Epithelial cell of prostate (primary cell): Measurements from ENCODE around the gene SCN4A.
"Not testable (repeated sequence)": the region's sequence is repeated elsewhere in the genome, so short reads cannot be mapped to it uniquely, and the experiment has no call there.

ENCODE experiments used
- DNase-seq: peaks from one replicate; pipeline ENCODE4 v3.0.0-alpha.2; 2011; ENCODE audit warnings: low read depth, low spot score
- H3K27ac ChIP-seq: fragments of 450-650 bp; 2 replicates; pipeline ENCODE4 v1.5.1; 2017; ENCODE audit warnings: mild to moderate bottlenecking

SCN4A gene

DNA sequence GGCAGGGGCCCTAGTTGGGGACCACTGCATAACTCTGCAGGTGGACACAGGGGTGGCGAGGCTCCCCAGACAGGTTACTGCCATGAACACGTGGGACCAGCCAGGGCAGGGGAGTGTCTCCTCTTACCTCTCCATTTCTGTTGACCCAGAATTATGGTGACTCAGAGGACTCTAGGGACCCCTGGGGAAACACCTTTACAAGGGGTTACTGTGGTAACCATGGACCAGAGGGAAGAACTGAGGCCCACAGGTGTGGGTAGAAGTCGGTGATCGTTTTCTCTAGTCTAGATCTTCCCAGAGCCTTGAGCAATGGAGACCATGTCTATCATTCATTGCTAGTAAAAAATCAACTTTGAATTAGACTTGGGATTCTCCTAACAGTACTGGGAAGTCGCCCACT, 51.9 kb downstream of the SCN4A start:
- not testable (repeated sequence) for DNase-seq, H3K27ac ChIP-seq

DNA sequence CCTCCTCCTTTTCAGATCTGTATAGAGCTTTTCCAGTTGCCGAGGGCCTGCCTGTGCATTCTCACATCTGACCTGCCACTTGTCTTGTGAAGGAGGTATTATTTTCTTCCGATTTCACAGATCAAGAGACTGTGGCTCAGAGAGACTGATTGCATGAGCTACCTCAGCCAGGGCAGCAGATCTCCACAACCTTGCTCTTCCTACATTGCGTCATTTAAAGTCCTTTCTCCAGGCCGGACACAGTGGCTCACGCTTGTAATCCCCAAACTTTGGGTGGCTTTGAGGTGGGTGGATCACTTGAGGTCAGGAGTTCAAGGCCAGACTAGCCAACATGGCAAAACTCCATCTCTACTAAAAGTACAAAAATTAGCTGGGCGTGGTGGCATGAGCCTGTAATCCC, 52.7 kb downstream of the SCN4A start:
- DNase-seq, H3K27ac ChIP-seq: not testable (repeated sequence)

DNA sequence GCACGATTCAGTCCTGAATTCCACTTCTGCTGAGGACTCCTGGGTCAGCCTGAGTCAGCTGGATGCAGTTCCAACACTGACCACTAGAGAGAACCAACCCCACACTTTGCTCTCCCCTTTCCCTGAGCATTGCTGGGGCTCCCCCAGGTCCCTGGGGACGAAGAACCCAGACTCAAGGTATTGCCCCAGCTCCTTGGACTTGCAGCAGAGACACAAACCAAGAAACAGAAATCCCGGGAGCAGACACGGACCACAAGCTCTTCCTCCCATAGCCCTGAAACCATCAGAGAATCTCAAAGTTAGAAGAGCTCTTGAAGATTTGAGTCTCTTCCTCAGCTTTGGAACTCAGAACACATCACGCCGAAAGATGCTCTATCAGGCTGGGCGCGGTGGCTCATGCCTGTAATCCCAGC, 53.4 kb downstream of the SCN4A start:
- H3K27ac ChIP-seq: no peak overlapping the region
- DNase-seq: no peak

DNA sequence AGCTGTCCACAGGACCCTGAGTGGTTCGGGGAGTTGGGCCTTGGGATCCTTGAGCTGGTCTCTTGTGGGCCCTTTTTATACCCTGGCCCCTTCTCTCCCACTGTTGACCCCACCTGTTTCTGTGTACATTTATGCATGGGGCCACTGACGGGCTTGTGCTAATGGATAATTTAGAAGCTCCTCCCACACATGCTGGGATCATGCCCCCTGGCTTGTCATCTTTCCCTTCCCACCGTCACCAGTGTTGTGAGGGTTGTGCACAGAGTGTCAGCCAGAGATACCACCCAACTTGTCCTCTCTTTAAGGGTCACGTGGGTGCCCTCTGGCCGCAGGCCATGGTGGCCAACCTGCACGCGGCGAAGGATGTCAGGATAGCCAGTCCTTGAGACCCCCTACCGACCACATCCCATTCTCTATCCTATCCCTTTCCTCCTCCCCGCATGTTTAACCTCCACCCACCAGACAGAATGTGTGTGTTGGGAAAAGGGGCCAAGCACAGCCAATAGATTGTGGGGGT, 53.9 kb downstream of the SCN4A start, which contains the start of gene GH1:
GH1 (minus strand) TSS at position 51 of the 517 bp plus-strand sequence. CDS start 63 bp downstream, outside the sequence.
- DNase-seq, H3K27ac ChIP-seq: not testable (repeated sequence)

DNA sequence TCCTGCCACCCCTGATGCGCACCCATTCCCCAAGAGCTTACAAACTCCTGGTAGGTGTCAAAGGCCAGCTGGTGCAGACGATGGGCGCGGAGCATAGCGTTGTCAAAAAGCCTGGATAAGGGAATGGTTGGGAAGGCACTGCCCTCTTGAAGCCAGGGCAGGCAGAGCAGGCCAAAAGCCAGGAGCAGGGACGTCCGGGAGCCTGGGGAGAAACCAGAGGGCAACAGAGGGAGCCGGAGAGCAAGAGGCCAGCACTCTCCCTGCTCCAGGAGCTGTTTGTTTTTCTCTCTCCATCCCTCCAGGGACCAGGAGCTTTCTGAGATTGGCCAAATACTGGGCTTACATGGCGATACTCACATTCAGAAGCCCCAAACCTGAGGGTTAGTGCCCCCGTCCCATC, 54.4 kb downstream of the SCN4A start:
- DNase-seq: no peak

DNA sequence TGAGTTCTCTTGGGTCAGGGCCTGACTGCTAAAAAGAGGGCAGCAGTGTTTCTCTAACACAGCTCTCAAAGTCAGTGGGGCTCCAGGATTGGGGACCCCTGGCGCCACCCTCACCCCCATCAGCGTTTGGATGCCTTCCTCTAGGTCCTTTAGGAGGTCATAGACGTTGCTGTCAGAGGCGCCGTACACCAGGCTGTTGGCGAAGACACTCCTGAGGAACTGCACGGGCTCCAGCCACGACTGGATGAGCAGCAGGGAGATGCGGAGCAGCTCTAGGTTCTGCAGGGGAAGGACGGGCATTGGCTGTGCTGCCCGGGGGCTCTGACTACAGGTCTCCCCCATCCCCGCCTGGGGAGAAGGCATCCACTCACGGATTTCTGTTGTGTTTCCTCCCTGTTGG, 55.1 kb downstream of the SCN4A start:
- H3K27ac ChIP-seq: no peak overlapping the region
- no peak for DNase-seq

More for the DNA sequence above, 54.4 kb downstream of the SCN4A start:
- no peak overlapping the region for H3K27ac ChIP-seq

DNA sequence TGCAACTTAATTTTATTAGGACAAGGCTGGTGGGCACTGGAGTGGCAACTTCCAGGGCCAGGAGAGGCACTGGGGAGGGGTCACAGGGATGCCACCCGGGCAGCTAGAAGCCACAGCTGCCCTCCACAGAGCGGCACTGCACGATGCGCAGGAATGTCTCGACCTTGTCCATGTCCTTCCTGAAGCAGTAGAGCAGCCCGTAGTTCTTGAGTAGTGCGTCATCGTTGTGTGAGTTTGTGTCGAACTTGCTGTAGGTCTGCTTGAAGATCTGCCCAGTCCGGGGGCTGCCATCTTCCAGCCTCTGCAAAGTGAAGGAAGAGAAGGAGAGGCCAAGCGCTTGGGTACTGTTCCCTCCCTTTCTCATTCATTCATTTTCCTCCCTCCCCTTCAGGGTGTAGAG, 55.5 kb downstream of the SCN4A start:
- not testable (repeated sequence) for H3K27ac ChIP-seq, DNase-seq

DNA sequence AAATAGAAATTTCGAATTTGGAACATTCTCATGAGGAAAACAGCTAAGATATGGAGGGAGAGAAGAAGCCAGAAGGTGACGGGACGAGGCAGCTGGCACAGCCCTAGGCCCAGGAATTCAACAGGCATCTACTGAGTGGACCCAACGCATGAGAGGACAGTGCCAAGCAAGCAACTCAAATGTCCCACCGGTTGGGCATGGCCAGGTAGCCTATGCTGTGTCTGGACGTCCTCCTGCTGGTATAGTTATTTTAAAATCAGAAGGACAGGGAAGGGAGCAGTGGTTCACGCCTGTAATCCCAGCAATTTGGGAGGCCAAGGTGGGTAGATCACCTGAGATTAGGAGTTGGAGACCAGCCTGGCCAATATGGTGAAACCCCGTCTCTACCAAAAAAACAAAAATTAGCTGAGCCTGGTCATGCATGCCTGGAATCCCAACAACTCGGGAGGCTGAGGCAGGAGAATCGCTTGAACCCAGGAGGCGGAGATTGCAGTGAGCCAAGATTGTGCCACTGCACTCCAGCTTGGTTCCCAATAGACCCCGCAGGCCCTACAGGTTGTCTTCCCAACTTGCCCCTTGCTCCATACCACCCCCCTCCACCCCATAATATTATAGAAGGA, 56.0 kb downstream of the SCN4A start:
- no peak for DNase-seq
- H3K27ac ChIP-seq: no peak overlapping the region

DNA sequence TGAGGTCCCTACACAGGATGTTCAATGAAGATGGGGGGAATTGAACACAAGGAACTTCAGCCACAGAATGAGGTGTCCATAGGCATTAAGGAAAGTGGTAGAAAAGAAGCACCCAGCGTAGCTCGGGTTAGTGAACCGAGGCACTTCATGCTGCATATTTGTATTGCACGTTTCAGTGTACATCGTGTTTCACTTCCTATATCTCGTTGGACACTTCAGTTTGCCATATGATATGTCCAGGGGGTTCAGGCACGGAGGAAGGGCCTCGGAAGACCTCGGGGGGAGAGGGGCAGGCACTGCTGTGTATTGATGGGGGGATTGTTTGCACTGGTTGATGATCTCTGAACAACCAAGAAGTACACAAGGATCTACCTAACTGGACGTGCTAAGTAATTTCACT, 57.0 kb downstream of the SCN4A start:
- DNase-seq: not testable (repeated sequence)

DNA sequence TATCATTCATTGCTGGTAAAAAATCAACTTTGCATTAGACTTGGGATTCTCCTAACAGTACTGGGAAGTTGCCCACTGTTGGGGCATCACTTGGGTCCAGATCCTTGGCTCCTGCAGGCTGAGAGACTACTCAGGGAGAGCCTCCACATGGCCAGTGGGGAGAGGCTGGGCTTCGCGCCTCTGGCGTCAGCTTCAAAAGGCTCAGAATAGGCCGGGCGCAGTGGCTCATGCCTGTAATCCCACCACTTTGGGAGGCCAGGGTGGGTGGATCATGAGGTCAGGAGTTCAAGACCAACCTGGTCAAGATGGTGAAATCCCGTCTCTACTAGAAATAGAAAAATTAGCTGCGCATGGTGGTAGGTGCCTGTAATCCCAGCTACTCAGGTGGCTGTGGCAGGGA, 58.2 kb downstream of the SCN4A start:
- DNase-seq: no peak
- no peak overlapping the region for H3K27ac ChIP-seq

More for the DNA sequence above, 57.0 kb downstream of the SCN4A start:
- not testable (repeated sequence) for H3K27ac ChIP-seq

DNA sequence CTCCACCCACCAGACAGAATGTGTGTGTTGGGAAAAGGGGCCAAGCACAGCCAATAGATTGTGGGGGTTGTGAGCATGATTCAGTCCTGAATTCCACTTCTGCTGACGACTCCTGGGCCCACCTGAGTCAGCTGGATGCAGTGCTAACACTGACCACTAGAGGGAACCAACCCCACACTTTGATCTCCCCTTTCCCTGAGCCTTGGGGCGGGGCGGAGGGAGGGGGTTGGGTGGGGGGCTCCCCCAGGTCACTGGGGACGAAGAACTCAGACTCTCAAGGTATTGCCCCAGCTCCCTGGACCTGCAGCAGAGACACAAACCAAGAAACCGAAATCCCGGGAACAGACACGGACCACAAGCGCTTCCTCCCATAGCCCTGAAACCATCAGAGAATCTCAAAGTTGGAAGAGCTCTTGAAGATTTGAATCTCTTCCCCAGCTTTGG, 61.0 kb downstream of the SCN4A start:
- H3K27ac ChIP-seq: no peak overlapping the region
- DNase-seq: no peak

DNA sequence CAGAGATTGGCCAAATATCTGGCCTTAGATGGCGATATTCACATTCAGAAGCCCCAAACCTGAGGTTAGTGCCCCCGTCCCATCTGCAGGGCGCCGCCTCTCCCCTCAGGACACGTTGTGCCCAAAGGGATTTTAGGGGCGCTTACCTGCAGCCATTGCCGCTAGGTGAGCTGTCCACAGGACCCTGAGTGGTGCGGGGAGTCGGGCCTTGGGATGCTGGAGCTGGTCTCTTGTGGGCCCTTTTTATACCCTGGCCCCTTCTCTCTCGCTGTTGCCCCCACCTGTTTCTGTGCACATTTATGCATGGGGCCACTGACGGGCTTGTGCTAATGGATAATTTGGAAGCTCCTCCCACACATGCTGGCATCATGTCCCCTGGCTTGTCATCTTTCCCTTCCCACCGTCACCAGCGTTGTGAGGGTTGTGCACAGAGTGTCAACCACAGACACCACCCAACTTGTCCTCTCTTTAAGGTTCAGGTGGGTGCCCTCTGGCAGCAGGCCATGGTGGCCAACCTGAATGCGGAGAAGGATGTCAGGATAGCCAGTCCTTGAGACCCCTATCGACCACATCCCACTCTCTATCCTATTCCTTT, 61.6 kb downstream of the SCN4A start, which contains the start of gene CSHL1:
CSHL1 (minus strand) TSS at position 218 of the 595 bp plus-strand sequence; CDS start at position 156, 62 bp downstream.
- H3K27ac ChIP-seq: no peak within 1 kb of the TSS
- no peak for DNase-seq

DNA sequence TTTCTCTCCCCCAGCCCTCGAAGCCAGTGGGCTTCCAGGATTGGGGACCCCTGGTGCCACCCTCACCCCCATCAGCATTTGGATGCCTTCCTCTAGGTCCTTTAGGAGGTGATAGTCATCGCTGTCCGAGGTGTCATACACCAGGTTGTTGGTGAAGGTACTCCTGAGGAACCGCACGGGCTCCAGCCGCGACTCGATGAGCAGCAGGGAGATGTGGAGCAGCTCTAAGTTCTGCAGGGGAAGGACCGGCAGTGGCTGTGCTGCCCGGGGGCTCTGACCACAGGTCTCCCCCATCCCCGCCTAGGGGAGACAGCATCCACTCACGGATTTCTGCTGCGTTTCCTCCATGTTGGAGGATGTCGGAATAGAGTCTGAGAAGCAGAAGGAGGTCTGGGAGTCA, 62.6 kb downstream of the SCN4A start:
- no peak for DNase-seq
- H3K27ac ChIP-seq: no peak overlapping the region

DNA sequence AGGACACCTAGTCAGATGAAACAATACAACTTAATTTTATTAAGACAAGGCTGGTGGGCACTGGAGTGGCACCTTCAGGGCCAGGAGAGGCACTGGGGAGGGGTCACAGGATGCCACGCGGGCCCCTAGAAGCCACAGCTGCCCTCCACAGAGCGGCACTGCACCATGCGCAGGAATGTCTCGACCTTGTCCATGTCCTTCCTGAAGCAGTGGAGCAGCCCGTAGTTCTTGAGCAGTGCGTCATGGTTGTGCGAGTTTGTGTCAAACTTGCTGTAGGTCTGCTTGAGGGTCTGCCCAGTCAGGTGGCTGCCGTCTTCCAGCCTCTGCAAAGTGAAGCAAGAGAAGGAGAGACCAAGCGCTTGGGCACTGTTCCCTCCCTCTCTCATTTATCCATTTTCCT, 63.1 kb downstream of the SCN4A start:
- not testable (repeated sequence) for DNase-seq, H3K27ac ChIP-seq

DNA sequence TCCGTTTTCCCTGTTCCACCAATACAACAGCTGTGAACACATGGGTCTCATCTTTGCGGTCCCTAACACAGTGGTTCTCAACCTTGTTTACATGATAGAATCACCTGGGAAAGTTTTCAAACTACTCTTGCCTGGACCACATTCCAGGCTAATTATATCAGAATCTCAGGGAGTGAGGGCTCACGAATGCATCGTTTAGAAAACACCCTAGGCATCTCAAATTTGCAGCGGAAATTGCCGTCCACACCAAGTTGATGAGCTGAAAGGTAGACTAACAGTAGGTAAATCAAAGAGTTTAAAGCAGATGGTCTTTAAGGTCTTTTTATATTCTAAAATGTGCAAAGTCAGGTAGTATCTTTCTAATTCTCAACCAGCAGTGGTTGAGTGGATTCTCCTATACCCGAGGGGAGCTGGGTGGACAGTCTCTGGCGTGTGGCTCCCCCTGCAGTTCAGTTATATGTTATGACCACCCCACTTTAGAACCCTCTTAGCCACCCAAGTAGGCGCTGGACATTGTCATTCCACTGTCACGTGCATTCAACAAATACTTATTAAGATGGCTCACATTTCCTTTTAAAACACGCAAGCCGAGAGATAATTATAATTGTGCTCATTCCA, 65.4 kb downstream of the SCN4A start:
- DNase-seq, H3K27ac ChIP-seq: not testable (repeated sequence)

DNA sequence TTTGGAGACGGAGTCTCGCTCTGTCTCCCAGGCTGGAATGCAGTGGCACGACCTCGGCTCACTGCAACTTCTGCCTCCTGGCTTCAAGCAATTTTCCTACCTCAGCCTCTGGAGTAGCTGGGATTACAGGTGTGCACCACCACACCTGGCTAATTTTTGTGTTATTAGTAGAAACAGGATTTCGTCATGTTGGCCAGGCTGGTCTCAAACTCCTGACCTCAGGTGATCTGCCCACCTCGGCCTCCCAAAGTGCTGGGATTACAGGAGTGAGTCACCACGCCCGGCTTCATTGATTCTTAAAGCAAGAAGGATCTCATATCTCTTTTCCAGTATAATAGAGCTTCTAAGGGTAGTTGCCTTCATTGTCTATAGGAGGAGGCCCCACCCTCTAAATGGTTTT, 67.9 kb downstream of the SCN4A start:
- DNase-seq, H3K27ac ChIP-seq: not testable (repeated sequence)

DNA sequence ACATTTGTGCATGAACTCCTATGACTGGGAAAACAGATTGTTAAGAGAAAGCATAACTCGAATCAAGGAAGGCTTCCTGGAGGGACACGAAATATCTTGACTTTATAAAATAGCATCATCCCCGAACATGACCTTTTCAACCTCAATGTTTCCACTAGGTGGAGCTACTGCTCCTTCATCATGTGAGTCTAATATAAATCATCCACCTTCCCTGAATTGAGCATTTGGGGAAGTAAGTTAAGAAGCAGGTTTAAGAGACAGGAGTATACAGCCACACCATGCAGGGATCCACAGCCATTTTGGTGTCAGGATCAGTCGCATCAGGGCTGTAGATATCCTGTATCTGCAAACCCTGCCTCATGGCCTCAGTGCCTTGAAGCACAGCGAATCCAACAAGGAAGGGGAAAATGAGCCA, 68.9 kb downstream of the SCN4A start:
- not testable (repeated sequence) for DNase-seq

DNA sequence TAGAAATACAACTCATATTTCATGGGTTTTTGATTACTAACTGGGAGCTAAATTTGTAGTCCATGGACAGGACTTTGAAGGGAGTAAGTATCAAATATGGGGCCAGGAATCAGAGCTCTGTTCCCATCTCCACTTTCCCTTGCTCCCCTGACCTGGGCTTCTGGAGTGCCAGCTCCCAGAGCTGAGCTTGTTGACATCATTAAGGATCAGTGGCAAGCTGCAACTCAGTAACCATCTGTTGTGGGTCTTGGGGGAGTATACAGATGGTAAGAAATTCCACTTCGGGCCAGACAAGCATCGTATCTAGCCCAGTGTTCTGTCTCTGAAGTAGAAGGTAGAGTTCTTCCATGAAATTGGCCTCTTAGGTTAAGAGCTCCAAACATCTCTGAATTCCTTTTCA, 70.7 kb downstream of the SCN4A start:
- DNase-seq, H3K27ac ChIP-seq: not testable (repeated sequence)

More for the DNA sequence above, 68.9 kb downstream of the SCN4A start:
- not testable (repeated sequence) for H3K27ac ChIP-seq

DNA sequence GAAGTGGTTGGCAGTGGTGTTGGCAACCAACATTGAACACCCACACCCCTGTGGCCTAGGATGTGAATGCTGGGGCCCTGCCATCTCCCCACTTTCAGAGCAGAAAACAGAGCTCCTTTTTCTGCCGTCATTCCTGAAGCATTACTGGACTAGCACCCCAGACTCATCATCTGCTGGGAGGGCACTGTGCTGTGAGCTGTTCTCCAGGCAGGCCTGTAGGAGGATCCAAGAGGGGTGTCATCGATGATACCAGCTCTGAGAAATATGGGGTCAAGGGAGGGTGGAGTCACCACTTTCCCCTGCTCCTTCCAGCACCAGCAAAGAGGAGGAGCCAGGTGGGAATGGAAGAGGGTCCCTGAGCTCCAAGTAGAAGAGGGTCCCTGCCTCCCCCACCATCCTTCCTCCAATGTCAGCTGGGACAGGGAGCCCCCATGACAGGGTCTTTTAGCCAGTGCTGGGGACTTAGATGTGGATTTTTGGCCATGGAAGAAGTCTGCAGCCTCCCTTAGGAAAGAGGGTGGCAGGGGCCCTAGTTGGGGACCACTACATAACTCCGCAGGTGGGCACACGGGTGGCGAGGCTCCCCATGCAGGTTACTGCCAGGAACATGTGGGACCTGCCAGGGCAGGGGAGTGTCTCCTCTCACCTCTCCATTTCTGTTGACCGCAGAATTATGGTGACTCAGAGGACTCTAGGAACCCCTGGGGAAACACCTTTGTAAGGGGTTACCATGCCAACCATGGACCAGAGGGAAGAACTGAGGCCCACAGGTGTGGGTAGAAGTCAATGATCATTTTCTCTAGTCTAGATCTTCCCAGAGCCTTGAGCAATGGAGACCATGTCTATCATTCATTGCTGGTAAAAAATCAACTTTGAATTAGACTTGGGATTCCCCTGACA, 73.6 kb downstream of the SCN4A start:
- H3K27ac ChIP-seq, DNase-seq: not testable (repeated sequence)
